SU-DHL-6 (cell line): ENCODE data around the gene SEC14L5.

ENCODE experiments used
- H2AFZ ChIP-seq: fragments of 200-600 bp; sonication (generic); 2 replicates; pipeline ENCODE4 v1.6.1; 2014; ENCODE audit warnings: low read depth, mild to moderate bottlenecking, moderate library complexity, mixed read lengths, antibody characterized with exemption, low read length; ENCODE audit not compliant: severe bottlenecking
- H3F3A ChIP-seq: fragments of 200-600 bp; shearing (Covaris generic); 2 replicates; pipeline ENCODE4 v1.6.0; 2016; ENCODE audit warnings: antibody characterized with exemption, mild to moderate bottlenecking; ENCODE audit not compliant: insufficient read depth
- H3K27ac ChIP-seq: fragments of 200-600 bp; sonication (generic); 2 replicates; pipeline ENCODE4 v1.5.1; 2016; ENCODE audit warnings: low read depth, mild to moderate bottlenecking, low read length, moderate library complexity, mixed read lengths
- H3K27me3 ChIP-seq: fragments of 200-600 bp; sonication (generic), shearing (Covaris generic); 2 replicates; pipeline ENCODE4 v1.6.0; 2014; ENCODE audit warnings: mild to moderate bottlenecking, low read length
- H3K36me3 ChIP-seq: fragments of 200-600 bp; sonication (generic); 2 replicates; pipeline ENCODE4 v1.6.1; 2014; ENCODE audit warnings: mild to moderate bottlenecking, low read length, mixed read lengths
- H3K4me2 ChIP-seq: fragments of 300-600, 200-600 bp; shearing (Covaris generic), sonication (generic); 2 replicates; pipeline ENCODE4 v1.6.0; 2014; ENCODE audit warnings: low read length, low read depth, mild to moderate bottlenecking; ENCODE audit not compliant: poor library complexity, severe bottlenecking
- H3K4me3 ChIP-seq: fragments of 200-600 bp; sonication (generic); 2 replicates; pipeline ENCODE4 v1.5.1; 2014; ENCODE audit warnings: antibody characterized with exemption, low read length, mild to moderate bottlenecking, mixed read lengths; ENCODE audit not compliant: insufficient read depth, poor library complexity, severe bottlenecking
- H3K79me2 ChIP-seq: fragments of 200-600 bp; sonication (generic); 2 replicates; pipeline ENCODE4 v1.6.1; 2014; ENCODE audit warnings: mild to moderate bottlenecking, low read length, moderate library complexity; ENCODE audit not compliant: insufficient read depth
- H3K9ac ChIP-seq: fragments of 200-600 bp; sonication (generic); 2 replicates; pipeline ENCODE4 v1.7.0; 2014; ENCODE audit warnings: mild to moderate bottlenecking, low read length
- H3K9me2 ChIP-seq: fragments of 200-600 bp; sonication (generic); replicated peaks from 2 replicates; pipeline ENCODE4 v1.6.1; 2014; ENCODE audit warnings: low read length; ENCODE audit not compliant: insufficient read depth
- H3K9me3 ChIP-seq: fragments of 200-600 bp; sonication (generic); 2 replicates; pipeline ENCODE4 v1.6.1; 2014; ENCODE audit warnings: low read length, mixed read lengths; ENCODE audit not compliant: insufficient read depth
- H4K20me1 ChIP-seq: fragments of 200-600 bp; sonication (generic); 2 replicates; pipeline ENCODE4 v1.6.1; 2014; ENCODE audit warnings: low read depth, mild to moderate bottlenecking, antibody characterized with exemption, low read length, moderate library complexity, mixed read lengths
- CTCF ChIP-seq: fragments of 200-600 bp; sonication (generic); IDR thresholded peaks from one replicate; pipeline ENCODE4 v1.5.1; 2017; ENCODE audit warnings: antibody characterized with exemption, mild to moderate bottlenecking, low read length, moderate library complexity; ENCODE audit not compliant: insufficient read depth, poor library complexity, severe bottlenecking
- EZH2phosphoT487 ChIP-seq: fragments of 200-600 bp; sonication (generic), shearing (Covaris generic); conservative IDR thresholded peaks from 2 replicates; pipeline ENCODE4 v1.6.1; 2018; ENCODE audit warnings: mild to moderate bottlenecking, antibody characterized with exemption, low read length, moderate library complexity, mixed read lengths

Gene SEC14L5

DNA sequence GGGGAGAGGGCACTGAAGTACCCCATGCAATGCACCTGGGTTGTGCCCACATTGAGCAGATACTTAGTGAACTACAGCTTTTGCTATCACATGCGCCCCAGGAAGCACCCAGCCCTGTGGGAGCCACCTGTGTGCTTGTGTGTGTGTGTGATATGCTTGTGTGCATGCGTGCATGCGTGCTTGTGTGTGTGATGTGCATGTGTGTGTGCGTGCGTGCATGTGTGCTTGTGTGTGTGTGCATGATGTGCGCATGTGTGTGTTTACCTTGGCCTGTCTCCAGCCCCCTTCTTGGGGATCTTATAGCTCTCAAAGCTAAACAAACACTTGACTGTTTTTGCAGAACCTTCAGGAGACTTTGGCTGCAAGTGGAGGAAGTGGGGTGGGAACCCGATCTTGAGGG is 106.8 kb downstream of the SEC14L5 start:
- TF ChIP-seq EZH2phosphoT487 (no peak), CTCF (no peak)
- Histone ChIP-seq H3K9ac (no peak overlapping the region), H4K20me1 (no peaks in the 10 kb centered on the region), H3K9me3 (no peaks in the 10 kb centered on the region), H3K36me3 (no peaks in the 10 kb centered on the region), H3K4me3 (no peak overlapping the region), H3F3A (no peaks in the 10 kb centered on the region), H3K27me3 (no peaks in the 10 kb centered on the region), H3K79me2 (no peaks in the 10 kb centered on the region), H3K27ac (no peak overlapping the region), H3K9me2 (no peaks in the 10 kb centered on the region), H2AFZ (no peak overlapping the region), H3K4me2 (no peak overlapping the region)

GRCh38 chr16:5065326-5065725 is 107.2 kb downstream of the SEC14L5 start:
- no peak overlapping the region for H2AFZ ChIP-seq
- H3K27ac ChIP-seq: no peak overlapping the region
- H3F3A ChIP-seq: no peaks in the 10 kb centered on the region
- H3K9ac ChIP-seq: no peak overlapping the region
- no peaks in the 10 kb centered on the region for H3K36me3 ChIP-seq
- no peaks in the 10 kb centered on the region for H3K79me2 ChIP-seq
- no peaks in the 10 kb centered on the region for H3K27me3 ChIP-seq
- TF ChIP-seq CTCF: no peak
- TF ChIP-seq EZH2phosphoT487: no peak
- H3K4me3 ChIP-seq: no peak overlapping the region
- no peaks in the 10 kb centered on the region for H3K9me3 ChIP-seq
- no peaks in the 10 kb centered on the region for H3K9me2 ChIP-seq
- H3K4me2 ChIP-seq: no peak overlapping the region
- H4K20me1 ChIP-seq: no peaks in the 10 kb centered on the region

DNA sequence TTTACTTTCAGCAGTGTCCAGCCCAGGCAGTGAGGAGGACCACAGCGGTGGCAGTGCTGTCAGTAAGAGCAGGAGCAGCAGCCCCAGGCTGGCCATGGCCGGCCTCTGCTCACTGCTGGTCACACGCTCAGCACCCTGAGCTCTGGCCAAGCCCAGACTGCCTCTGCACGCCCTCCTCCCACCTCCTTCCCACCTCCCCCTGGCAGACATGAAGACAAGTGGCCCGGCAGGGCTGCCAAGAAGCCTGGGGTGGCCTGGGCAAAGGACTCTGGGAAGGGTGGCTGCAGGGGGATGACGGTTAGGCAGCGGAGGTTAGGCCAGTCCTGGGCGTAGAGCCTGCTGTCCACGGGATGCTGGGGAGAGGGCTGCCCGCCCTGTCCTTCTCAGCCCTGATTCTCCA is 107.7 kb downstream of the SEC14L5 start, which contains the start of gene C16orf89:
TSS of gene C16orf89 (minus strand) at position 144 of the 400 bp plus-strand sequence. CDS start at position 96, 48 bp downstream.
- no peaks in the 10 kb centered on the region for H3K79me2 ChIP-seq
- no peak within 1 kb of the TSS for H3K4me3 ChIP-seq
- H3K9me3 ChIP-seq: no peaks in the 10 kb centered on the region
- no peaks in the 10 kb centered on the region for H3F3A ChIP-seq
- H2AFZ ChIP-seq: no peak within 1 kb of the TSS
- no peak within 1 kb of the TSS for H3K9ac ChIP-seq
- no peaks in the 10 kb centered on the region for H3K36me3 ChIP-seq
- no peaks in the 10 kb centered on the region for H3K27me3 ChIP-seq
- no peak for TF ChIP-seq EZH2phosphoT487
- no peaks in the 10 kb centered on the region for H3K9me2 ChIP-seq
- H4K20me1 ChIP-seq: no peaks in the 10 kb centered on the region
- no peak within 1 kb of the TSS for H3K4me2 ChIP-seq
- no peak within 1 kb of the TSS for H3K27ac ChIP-seq

DNA sequence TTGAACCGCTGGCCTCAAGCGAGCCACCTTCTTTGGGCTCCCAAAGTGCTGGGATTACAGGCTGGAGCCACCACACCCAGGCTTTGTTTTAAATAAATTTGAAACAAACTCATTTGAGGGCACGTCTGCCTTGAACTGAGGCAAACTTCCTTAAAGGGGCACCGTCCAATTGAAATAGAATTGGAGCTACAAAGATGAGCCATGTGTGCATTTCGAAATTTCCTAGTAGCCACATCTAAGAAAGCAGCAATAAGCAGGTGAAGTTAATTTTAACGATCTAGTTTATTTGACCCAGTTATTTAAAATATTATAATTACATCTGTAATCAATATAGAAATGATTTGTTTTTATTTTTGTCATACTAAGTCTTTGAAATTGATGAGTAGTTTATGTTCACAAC is 108.4 kb downstream of the SEC14L5 start:
- H3K27ac ChIP-seq: no peak overlapping the region
- H3K4me3 ChIP-seq: no peak overlapping the region
- no peak overlapping the region for H3K4me2 ChIP-seq
- H3K79me2 ChIP-seq: no peaks in the 10 kb centered on the region
- no peak overlapping the region for H3K9ac ChIP-seq
- no peaks in the 10 kb centered on the region for H3K36me3 ChIP-seq
- H3K27me3 ChIP-seq: no peaks in the 10 kb centered on the region
- no peaks in the 10 kb centered on the region for H4K20me1 ChIP-seq
- H3K9me2 ChIP-seq: no peaks in the 10 kb centered on the region
- no peak overlapping the region for H2AFZ ChIP-seq
- no peaks in the 10 kb centered on the region for H3K9me3 ChIP-seq
- H3F3A ChIP-seq: no peaks in the 10 kb centered on the region
- TF ChIP-seq CTCF: no peak
- no peak for TF ChIP-seq EZH2phosphoT487
